Measurements from ENCODE around the gene TTC3.
"Not testable (repeated sequence)": the region's sequence is repeated elsewhere in the genome, so short reads cannot be mapped to it uniquely, and the experiment has no call there.

TTC3 gene

GRCh38 chr21:37196847-37197246 lies 123.8 kb downstream of the TTC3 start:
- no peak for DNase-seq (ENCODE audit: low read depth in 2 of 2)

DNA sequence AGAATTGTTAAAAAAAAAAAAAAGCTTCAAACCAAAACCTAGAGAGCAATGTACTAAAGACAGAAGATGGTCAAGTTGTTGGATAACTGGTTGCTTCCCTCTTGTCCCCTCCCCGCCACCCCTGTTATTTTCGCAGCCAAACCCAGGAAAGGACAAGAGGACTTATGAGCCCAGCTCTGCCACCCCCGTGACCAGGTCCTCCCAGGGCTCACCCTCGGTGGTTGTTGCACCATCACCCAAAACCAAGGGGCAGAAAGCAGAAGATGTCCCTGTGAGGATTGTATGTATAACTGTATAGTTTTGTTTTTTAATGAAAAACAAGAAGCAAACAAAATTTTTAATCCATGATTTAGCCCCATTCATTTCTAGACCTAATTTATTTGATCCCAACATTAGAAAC lies 124.7 kb downstream of the TTC3 start:
- DNase-seq (ENCODE audit: low read depth in 2 of 2): no peak

- DNase-seq (ENCODE audit: low read depth in 2 of 2): no peak
These were observed 126.2 kb downstream of the TTC3 start for GRCh38 chr21:37199057-37199924.

- no peak for DNase-seq (ENCODE audit: low read depth in 2 of 2)
These were observed 127.8 kb downstream of the TTC3 start for GRCh38 chr21:37200641-37201480.

DNA sequence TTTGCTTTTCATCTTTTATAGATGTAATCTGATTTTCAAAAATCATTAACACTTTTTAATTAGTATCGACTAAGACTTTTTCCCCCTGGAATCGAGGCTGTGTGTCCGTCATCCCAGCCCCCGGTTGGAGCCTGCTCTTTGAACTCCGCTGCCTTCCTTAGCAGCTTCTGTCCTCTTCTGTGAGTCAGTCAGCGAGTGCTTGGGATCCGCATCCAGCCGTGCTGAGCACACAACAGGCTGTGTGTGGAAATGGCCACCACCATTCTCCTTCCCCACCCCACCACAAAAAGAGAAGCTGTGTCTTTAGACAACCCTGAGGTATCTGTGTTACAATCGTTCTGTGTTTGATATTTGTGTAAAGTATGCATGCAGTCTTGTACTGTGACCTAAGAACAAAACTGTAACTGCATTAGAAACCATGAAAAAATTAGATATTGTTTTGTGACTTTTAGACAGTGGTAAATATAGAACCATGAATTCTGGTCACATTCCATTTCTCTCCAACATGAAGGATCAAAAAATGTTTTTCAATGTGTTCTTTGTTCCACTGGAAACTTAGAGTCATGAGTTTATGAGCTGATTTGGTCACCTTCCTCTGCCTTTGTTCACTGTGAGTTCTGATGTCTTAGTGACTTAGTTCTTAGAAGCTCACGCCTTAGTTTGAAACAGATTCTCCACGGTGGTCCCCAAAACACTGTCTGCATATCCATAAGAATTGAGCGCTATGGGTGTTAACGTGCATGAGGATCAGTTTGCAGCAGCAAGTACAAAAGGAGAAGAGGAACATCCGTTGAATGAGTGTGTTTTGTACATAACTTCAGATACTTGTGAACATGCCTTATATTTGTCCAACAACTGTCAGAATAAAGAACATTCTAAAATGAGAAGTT lies 129.4 kb downstream of the TTC3 start:
- DNase-seq (ENCODE audit: low read depth in 2 of 2): no peak

DNA sequence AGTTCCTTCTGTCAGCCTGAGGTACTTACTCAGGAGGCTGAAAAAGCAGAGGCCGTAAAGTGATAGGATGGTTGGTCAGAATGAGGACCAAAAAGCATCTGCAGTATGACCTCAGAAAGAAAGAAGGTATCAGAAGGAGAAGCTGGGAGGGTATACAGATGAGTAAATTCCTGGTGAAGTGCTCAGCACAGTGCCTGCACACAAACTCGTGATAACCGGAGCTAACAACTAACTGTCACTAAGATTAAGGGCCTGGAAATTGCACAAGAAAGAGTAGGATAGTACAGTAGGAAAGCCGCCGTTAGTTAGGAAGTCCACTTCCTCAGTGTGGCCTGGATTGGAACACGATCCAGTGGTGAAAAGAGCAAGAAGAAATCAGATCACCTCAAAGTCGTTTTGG lies 131.5 kb downstream of the TTC3 start:
- DNase-seq (ENCODE audit: low read depth in 2 of 2): no peak

- DNase-seq (ENCODE audit: low read depth in 2 of 2): no peak
These were observed 133.4 kb downstream of the TTC3 start for GRCh38 chr21:37206496-37206895.

GRCh38 chr21:37207441-37208009 lies 134.5 kb downstream of the TTC3 start:
- no peak for DNase-seq (ENCODE audit: low read depth in 2 of 2)

GRCh38 chr21:37208056-37208721 lies 135.1 kb downstream of the TTC3 start:
- no peak for DNase-seq (ENCODE audit: low read depth in 2 of 2)

DNA sequence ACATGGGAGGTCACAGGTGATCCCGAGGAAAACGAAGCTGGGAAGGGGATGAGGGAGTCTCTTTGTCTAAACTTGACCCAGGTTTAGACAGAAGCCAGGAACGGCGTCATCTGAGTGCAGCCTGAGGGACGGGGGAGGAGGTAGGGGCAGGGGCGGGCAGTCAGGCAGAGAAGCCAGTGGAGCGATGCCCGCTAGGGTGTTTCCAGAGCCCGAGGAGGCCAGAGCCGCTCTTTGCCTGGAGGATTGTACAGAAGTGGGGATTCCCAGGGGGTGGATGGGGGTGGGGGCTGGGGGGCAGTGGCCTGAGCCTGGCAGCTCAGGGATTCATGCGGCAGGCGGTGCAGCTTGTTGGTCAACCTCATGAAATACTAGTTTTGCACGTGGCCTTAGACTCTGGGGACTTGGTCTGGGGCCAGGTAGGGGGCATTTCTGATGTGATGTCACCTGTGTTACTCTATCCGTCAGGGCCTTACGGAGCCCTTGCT lies 135.7 kb downstream of the TTC3 start:
- DNase-seq (ENCODE audit: low read depth in 2 of 2): no peak

DNA sequence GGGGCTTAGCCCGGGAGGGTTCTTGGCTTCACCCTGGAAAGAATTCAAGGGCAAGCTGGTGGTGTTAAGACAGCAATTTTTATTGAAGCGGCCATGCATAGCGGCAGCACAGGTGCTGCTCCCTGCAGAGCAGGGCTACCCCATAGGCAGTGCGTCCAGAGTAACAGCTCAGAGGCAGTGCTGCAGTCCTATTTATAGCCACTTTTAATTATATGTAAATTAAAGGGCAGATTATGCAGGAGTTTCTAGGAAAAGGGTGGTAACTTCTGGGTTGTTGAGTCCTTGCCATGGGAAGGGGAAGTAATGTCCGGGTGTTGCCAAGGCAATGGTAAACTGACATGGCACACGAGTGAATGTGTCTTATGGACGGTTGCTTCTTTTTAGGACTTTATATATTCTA lies 137.1 kb downstream of the TTC3 start:
- DNase-seq (ENCODE audit: low read depth in 2 of 2): no peak

- DNase-seq (ENCODE audit: low read depth in 2 of 2): no peak
These were observed 137.7 kb downstream of the TTC3 start for GRCh38 chr21:37210799-37211198.

GRCh38 chr21:37214952-37215351 lies 141.9 kb downstream of the TTC3 start:
- DNase-seq (ENCODE audit: low read depth in 2 of 2): no peak

DNA sequence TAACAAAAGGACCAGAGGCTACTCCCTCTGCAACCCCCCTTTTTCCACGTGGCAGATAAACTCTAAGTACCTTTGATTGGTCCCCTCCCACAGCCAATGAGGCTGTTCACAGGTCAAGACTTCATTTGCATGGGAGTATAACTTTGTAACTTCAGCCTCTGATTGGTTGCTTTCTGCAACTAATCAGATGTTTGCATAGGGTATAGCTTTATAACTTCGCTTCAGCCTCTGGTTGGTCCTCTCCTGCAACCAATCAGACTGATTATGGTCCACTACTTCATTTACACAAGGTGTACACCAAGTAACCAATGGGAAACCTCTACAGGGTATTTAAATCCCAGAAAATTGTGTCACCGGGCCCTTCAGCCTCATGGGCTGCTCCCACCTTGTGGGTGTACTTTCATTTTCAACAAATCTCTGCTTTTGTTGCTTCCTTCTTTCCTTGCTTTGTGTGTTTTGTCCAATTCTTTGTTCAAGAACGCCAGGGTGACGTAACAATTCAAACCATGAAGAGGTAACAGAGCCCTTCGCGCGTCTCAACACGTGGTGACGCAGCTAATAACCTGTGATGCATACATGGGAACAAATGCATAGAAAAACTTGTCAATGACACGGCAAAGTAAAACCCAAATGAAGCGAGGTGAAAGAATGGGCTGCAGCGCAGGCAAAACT lies 146.8 kb downstream of the TTC3 start:
- no peak for DNase-seq (ENCODE audit: low read depth in 2 of 2)

DNA sequence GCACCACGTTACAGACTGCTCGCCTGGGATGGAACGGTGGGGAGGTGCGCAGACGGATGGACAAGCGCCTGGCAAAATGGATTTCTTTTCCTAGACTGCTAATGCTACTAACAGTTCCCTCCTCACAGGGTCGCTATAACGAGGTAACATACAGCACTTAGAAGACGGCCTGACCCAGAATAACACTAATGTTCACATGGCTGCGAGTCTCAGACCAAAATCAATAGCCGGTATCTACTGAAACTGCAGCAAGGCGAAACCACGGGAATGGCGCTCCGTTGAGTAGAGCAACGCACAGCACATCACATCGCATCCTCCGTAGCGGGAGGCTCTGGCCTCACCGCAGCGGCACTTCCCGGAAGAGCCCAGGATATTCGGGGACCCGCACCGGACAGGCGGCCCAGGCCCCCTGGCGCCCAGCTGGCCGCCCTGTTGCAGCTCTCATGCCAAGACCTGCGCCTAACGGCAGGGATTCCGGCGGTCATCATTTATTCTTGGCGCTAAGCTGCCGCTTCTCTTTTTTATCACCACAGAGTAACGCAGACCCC lies 147.5 kb downstream of the TTC3 start:
- peak in 1 of 2 donors; percentile 22 for DNase-seq (ENCODE audit: low read depth in 2 of 2)

- DNase-seq (ENCODE audit: low read depth in 2 of 2): peak; percentile 94 to 96
These were observed 148.1 kb downstream of the TTC3 start for GRCh38 chr21:37220981-37221664.

DNA sequence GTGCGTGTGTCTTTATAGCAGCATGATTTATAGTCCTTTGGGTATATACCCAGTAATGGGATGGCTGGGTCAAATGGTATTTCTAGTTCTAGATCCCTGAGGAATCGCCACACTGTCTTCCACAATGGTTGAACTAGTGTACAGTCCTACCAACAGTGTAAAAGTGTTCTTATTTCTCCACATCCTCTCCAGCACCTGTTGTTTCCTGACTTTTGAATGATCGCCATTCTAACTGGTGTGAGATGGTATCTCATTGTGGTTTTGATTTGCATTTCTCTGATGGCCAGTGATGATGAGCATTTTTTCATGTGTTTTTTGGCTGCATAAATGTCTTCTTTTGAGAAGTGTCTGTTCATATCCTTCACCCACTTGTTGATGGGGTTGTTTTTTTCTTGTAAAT lies 149.2 kb downstream of the TTC3 start:
- DNase-seq (ENCODE audit: low read depth in 2 of 2): not testable (repeated sequence)

DNA sequence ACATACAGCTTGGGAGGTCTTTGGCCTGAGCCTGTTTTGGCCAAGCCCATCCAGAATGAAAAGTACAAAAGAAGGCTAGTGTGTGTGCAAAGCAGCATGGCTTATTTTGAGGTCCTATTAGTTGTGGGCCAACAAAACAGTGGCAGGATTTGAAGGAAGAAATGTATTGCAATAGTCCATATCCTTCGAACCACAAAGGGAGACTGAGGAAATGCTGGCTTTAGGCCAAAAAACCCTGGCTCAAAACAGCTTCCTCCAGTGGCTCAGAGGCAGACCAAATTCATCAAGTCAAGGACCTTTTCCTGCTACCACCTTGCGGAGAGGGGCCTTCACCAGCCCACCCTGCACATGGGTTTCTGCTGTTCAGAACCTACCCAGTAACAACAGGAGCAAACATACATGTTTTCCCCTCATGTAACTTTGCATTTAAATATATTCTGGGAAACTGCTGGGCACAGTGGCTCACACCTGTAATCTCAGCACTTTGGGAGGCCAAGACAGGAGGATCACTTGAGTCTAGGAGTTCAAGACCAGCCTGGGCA lies 150.8 kb downstream of the TTC3 start:
- DNase-seq (ENCODE audit: low read depth in 2 of 2): no peak
